LNCaP clone FGC (cell line): ENCODE measurements around the gene INO80D.

ENCODE experiments used
- DNase-seq: peaks from one replicate; pipeline ENCODE4 v3.0.0-alpha.2; 2011; ENCODE audit warnings: low read depth
- H3K4me3 ChIP-seq: 2 replicates; pipeline ENCODE4 v1.5.1; 2011; ENCODE audit warnings: mild to moderate bottlenecking, low read depth, low read length, control low read depth
- TF ChIP-seq, protein P1 (sequence below): IDR thresholded peaks from 2 replicates; pipeline ENCODE4 v1.5.1; 2012; ENCODE audit warnings: mild to moderate bottlenecking; ENCODE audit not compliant: control insufficient read depth, insufficient read depth; ENCODE audit errors: extremely low read depth

The INO80D gene

DNA sequence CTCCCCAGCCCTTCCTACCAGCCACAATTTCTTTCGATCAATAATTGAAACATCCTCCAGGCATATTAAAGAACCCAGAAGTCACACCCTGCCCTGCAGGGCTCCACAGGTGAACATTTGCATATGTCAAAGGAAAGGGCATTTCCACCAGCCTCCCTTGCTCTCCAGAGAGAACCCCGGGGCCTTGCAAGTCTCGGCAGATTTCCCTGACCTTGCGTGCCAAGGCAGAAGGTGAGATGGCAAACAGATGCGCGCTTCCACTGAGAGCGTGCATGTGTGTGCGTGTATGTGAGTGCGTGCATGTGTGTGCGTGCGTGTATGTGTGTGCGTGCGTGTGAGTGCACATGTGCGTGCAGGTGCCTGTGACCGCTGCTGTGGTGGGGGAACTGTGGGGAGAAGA is 120.3 kb downstream of the INO80D start:
- DNase-seq: no peak
- TF ChIP-seq, protein P1, sequence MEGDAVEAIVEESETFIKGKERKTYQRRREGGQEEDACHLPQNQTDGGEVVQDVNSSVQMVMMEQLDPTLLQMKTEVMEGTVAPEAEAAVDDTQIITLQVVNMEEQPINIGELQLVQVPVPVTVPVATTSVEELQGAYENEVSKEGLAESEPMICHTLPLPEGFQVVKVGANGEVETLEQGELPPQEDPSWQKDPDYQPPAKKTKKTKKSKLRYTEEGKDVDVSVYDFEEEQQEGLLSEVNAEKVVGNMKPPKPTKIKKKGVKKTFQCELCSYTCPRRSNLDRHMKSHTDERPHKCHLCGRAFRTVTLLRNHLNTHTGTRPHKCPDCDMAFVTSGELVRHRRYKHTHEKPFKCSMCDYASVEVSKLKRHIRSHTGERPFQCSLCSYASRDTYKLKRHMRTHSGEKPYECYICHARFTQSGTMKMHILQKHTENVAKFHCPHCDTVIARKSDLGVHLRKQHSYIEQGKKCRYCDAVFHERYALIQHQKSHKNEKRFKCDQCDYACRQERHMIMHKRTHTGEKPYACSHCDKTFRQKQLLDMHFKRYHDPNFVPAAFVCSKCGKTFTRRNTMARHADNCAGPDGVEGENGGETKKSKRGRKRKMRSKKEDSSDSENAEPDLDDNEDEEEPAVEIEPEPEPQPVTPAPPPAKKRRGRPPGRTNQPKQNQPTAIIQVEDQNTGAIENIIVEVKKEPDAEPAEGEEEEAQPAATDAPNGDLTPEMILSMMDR: no peak
- no peak overlapping the region for H3K4me3 ChIP-seq

DNA sequence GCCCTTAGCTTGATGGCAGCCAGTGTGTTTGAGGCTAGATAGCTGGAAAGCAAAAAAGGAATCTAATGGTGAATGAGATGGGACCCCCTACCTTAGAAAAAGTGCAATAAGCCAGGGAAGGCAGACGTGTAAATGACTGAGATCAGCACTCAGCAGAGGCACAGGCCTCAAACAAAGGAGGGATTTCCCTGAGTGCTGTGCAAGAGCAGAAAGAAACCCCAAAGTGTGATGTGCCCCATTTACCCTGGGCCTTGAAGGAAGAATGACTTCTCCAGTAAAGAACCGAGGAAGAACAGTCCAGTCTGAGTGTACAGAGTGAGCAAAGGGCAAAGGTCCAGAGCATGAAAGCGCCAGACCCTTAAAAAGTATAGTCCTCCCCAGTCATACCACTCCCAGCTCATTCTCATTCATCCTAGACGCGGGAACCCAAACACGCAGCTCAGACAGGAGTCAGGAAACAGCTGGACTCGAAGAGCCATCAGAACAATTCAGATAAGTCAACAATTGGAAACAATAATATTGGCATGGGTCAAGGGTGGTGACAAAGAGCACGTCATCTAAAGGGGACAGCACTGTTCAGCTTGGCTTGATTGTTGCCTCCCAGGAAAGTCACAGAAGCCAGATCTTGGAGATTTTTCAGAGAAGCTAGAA is 121.7 kb downstream of the INO80D start:
- DNase-seq: no peak
- TF ChIP-seq, protein P1: no peak
- no peak overlapping the region for H3K4me3 ChIP-seq

DNA sequence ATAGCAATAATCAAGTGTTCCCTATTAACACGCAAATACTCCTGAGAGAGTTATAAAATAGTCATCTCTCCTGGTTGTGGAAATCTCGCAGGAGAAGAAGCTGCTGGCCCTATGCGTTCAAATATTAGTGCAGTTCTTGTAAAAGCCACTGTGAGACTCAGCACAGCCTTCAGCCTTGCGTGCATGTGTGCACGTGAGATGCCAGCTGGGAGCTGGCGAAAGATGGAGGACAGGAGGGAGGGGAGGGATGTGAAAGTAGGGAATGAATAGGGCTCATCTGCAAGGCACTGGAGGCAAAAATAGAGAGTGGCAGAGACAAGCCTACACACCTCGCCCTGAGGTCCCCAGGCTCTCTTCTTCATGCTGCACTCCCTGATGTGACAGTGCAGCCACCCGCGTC is 126.5 kb downstream of the INO80D start:
- H3K4me3 ChIP-seq: no peak overlapping the region
- TF ChIP-seq, protein P1: no peak
- DNase-seq: no peak

DNA sequence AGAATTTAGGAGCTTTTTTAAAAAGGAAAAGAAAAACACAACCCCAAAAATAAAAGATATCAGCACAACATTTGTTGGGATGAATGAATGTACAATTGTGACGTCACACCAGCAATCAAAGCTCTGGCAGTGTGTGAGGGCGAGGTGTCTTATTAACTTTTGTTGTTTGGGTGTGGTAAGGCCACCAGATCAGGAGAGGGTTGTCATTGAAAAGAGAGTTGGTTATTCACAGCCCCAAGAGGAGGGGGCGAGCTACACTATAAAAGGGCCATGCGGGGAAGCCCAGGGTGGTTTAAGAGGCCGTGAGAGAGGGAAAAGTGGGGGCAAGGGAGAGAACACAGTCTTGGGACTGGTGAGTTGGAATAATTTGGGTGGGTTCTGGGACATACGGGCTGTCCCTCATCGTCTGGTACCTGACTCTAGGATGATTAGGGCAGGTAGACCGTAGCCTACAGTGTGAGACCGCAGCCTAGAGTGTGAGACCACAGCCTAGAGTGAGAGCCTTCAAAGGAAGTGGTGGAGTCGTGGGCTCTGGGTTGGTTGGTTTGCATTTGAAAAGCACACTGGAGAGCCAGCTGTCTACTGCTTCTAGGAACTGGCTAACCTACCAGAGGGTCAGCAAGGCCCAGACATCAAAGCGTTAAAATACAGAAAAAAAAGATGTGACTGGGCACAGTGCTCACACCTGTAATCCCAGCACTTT is 128.4 kb downstream of the INO80D start:
- TF ChIP-seq, protein P1: no peak
- H3K4me3 ChIP-seq: no peak overlapping the region
- DNase-seq: no peak

DNA sequence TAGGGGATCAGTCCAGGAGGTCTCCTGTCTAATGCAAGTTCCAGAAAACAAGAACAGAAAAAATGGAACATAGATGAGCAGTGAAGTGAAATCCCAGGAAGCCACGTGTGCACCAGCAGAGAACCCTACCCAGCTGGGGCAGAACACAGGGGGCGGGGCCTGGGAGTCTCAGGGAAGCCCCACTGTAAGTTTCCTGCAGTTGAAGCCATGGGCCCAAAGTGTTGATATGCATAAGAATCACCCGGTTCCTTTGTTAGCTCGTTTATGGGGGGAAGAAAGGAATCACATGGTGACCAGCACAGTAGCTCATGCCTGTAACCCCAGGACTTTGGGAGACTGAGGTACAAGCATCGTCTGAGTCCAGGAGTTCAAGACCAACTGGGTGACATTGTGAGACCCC is 131.3 kb downstream of the INO80D start:
- no peak overlapping the region for H3K4me3 ChIP-seq
- TF ChIP-seq, protein P1: no peak
- DNase-seq: no peak

DNA sequence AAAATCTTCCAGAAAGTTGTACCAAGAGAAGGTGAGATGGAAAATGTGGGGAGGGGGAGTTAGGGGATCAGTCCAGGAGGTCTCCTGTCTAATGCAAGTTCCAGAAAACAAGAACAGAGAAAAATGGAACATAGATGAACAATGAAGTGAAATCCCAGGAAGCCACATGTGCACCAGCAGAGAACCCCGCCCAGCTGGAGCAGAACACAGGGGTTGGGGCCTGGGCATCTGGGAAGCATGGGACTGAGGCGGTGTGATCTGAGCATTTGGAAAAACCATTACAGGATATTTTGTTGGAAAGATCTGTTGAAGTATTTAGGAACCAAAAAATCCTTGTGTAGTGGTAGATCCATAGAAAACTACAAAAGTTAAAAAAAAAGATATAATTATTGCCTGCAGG is 133.7 kb downstream of the INO80D start:
- TF ChIP-seq, protein P1: no peak
- DNase-seq: no peak
- H3K4me3 ChIP-seq: no peak overlapping the region
